DOHH2 (cell line): ENCODE results near the gene PEDS1.
"Not testable (repeated sequence)": the region's sequence is repeated elsewhere in the genome, so short reads cannot be mapped to it uniquely, and the experiment has no call there.

Source experiments
- H3F3A ChIP-seq: fragments of 200-600 bp; sonication (generic), shearing (Covaris generic); 2 replicates; pipeline ENCODE4 v1.6.0; 2016; ENCODE audit warnings: antibody characterized with exemption, mild to moderate bottlenecking; ENCODE audit not compliant: control insufficient read depth, insufficient read depth
- H3K27ac ChIP-seq: fragments of 200-600 bp; sonication (generic); 2 replicates; pipeline ENCODE4 v1.5.1; 2014; ENCODE audit warnings: low read depth, mild to moderate bottlenecking, low read length, moderate library complexity
- H3K27me3 ChIP-seq: fragments of 200-600 bp; sonication (generic); 2 replicates; pipeline ENCODE4 v1.6.1; 2014; ENCODE audit warnings: mild to moderate bottlenecking, low read length, mixed read lengths; ENCODE audit not compliant: control insufficient read depth
- H3K36me3 ChIP-seq: fragments of 200-600 bp; sonication (generic); 2 replicates; pipeline ENCODE4 v1.6.1; 2014; ENCODE audit warnings: mild to moderate bottlenecking, low read length, moderate library complexity, mixed read lengths; ENCODE audit not compliant: control insufficient read depth
- H3K4me1 ChIP-seq: fragments of 200-600 bp; sonication (generic); 2 replicates; pipeline ENCODE4 v1.6.1; 2014; ENCODE audit warnings: mild to moderate bottlenecking, low read length, mixed read lengths; ENCODE audit not compliant: control insufficient read depth
- H3K4me2 ChIP-seq: fragments of 200-600 bp; sonication (generic); 2 replicates; pipeline ENCODE4 v1.6.0; 2014; ENCODE audit warnings: mild to moderate bottlenecking, low read length, moderate library complexity
- H3K4me3 ChIP-seq: fragments of 200-600 bp; sonication (generic); 2 replicates; pipeline ENCODE4 v1.5.1; 2014; ENCODE audit warnings: mild to moderate bottlenecking, low read length, mixed read lengths
- H3K79me2 ChIP-seq: fragments of 200-600 bp; sonication (generic); 2 replicates; pipeline ENCODE4 v1.6.1; 2014; ENCODE audit warnings: mild to moderate bottlenecking, low read length, mixed read lengths; ENCODE audit not compliant: control insufficient read depth
- H3K9me2 ChIP-seq: fragments of 200-600 bp; sonication (generic); replicated peaks from 2 replicates; pipeline ENCODE4 v1.6.1; 2014; ENCODE audit warnings: mild to moderate bottlenecking, low read length, mixed read lengths; ENCODE audit not compliant: control insufficient read depth
- H3K9me3 ChIP-seq: fragments of 200-600 bp; sonication (generic); 2 replicates; pipeline ENCODE4 v1.6.1; 2014; ENCODE audit warnings: antibody characterized with exemption, low read length, mixed read lengths; ENCODE audit not compliant: control insufficient read depth, insufficient read depth
- H4K20me1 ChIP-seq: fragments of 200-600 bp; sonication (generic); 2 replicates; pipeline ENCODE4 v1.6.0; 2014; ENCODE audit warnings: low read depth, mild to moderate bottlenecking, antibody characterized with exemption, low read length, moderate library complexity; ENCODE audit not compliant: control insufficient read depth, insufficient read depth
- CTCF ChIP-seq: fragments of 200-600 bp; sonication (generic); IDR thresholded peaks from one replicate; pipeline ENCODE4 v1.5.1; 2014; ENCODE audit warnings: antibody characterized with exemption, mild to moderate bottlenecking, low read depth, low read length; ENCODE audit not compliant: poor library complexity, severe bottlenecking
- EZH2phosphoT487 ChIP-seq: fragments of 200-600 bp; sonication (generic); IDR thresholded peaks from 2 replicates; pipeline ENCODE4 v1.6.1; 2017; ENCODE audit warnings: borderline replicate concordance, mild to moderate bottlenecking, antibody characterized with exemption, low read length, moderate library complexity, mixed read lengths

The PEDS1 gene

GRCh38 chr20:50136822-50137599 lies 16.5 kb downstream of the PEDS1 start:
- Histone ChIP-seq H3K79me2 (no peaks in the 10 kb centered on the region), H3K4me3 (no peak overlapping the region), H4K20me1 (no peaks in the 10 kb centered on the region), H3K9me2 (no peaks in the 10 kb centered on the region), H3K27ac (no peak overlapping the region), H3K36me3 (peaks cover 23% of the 10 kb centered on the region), H3F3A (no peaks in the 10 kb centered on the region), H3K4me1 (no peaks in the 10 kb centered on the region), H3K9me3 (no peaks in the 10 kb centered on the region), H3K27me3 (no peaks in the 10 kb centered on the region), H3K4me2 (no peak overlapping the region)
- no peak for TF ChIP-seq CTCF
- no peak for TF ChIP-seq EZH2phosphoT487

GRCh38 chr20:50135157-50135556 lies 18.4 kb downstream of the PEDS1 start:
- H3K27ac ChIP-seq, H3K9me2 ChIP-seq, H3K79me2 ChIP-seq, H3K9me3 ChIP-seq, H3K4me3 ChIP-seq, H4K20me1 ChIP-seq, H3K4me1 ChIP-seq, H3F3A ChIP-seq, H3K27me3 ChIP-seq, H3K4me2 ChIP-seq: not testable (repeated sequence)
- peaks cover 14% of the 10 kb centered on the region for H3K36me3 ChIP-seq

GRCh38 chr20:50133474-50134217 lies 19.9 kb downstream of the PEDS1 start:
- no peaks in the 10 kb centered on the region for H3K9me2 ChIP-seq
- H3F3A ChIP-seq, result no peaks in the 10 kb centered on the region
- peaks cover 23% of the 10 kb centered on the region for H3K36me3 ChIP-seq
- H3K27ac ChIP-seq, result no peak overlapping the region
- no peak overlapping the region for H3K4me3 ChIP-seq
- H3K9me3 ChIP-seq, result no peaks in the 10 kb centered on the region
- no peak for TF ChIP-seq CTCF
- H3K27me3 ChIP-seq, result no peaks in the 10 kb centered on the region
- no peaks in the 10 kb centered on the region for H3K79me2 ChIP-seq
- H3K4me1 ChIP-seq, result no peaks in the 10 kb centered on the region
- no peak overlapping the region for H3K4me2 ChIP-seq
- no peaks in the 10 kb centered on the region for H4K20me1 ChIP-seq

GRCh38 chr20:50133041-50133440 lies 20.5 kb downstream of the PEDS1 start:
- Histone ChIP-seq H3K4me2 (no peak overlapping the region), H3K9me3 (no peaks in the 10 kb centered on the region), H3K27ac (no peak overlapping the region), H3K4me1 (no peaks in the 10 kb centered on the region), H3K79me2 (no peaks in the 10 kb centered on the region), H4K20me1 (no peaks in the 10 kb centered on the region), H3K36me3 (peaks cover 29% of the 10 kb centered on the region), H3K27me3 (no peaks in the 10 kb centered on the region), H3F3A (no peaks in the 10 kb centered on the region), H3K4me3 (no peak overlapping the region), H3K9me2 (no peaks in the 10 kb centered on the region)
- TF ChIP-seq EZH2phosphoT487, result no peak
- TF ChIP-seq CTCF, result no peak
